Activated T-cell treated with anti-CD3 and anti-CD28 coated beads, Interleukin-2, amount 50 U/mL, for 72 hours (primary cell): ENCODE data around the gene NDUFA6. TPM values are rescaled to one million over a fixed set of nuclear protein-coding genes. Genes with fewer than 3 reads are reported as not detected.
"Not testable (repeated sequence)": the region's sequence is repeated elsewhere in the genome, so short reads cannot be mapped to it uniquely, and the experiment has no call there.

Experiments
- ATAC-seq, 2 donors: fragments of 150-1000 bp; cut with Tn5 transposase; replicated peaks in 1 of 2; 2 replicates each; pipeline ENCODE4 v1.10.0; 2021; ENCODE audit warnings: moderate library complexity in 2 of 2, mild to moderate bottlenecking in 1 of 2
- DNase-seq, 2 donors: peaks; one replicate each; pipeline ENCODE4 v3.0.0; 2021 to 2022; ENCODE audit warnings: mixed read lengths in 1 of 2
- H3K27ac Mint-ChIP-seq: one replicate; pipeline ENCODE4 v1.8.0; 2022; ENCODE audit warnings: mild to moderate bottlenecking, moderate library complexity, mixed read lengths
- H3K27me3 Mint-ChIP-seq: one replicate; pipeline ENCODE4 v1.8.0; 2022; ENCODE audit warnings: low read depth, mixed read lengths
- H3K36me3 Mint-ChIP-seq, 2 donors: one replicate each; pipeline ENCODE4 v1.8.0; 2022; ENCODE audit warnings: mixed read lengths in 2 of 2, mild to moderate bottlenecking in 1 of 2; ENCODE audit not compliant: insufficient read depth in 2 of 2
- H3K4me1 Mint-ChIP-seq: one replicate; pipeline ENCODE4 v1.8.0; 2022; ENCODE audit warnings: low read depth, mixed read lengths
- H3K4me3 Mint-ChIP-seq, 2 donors: one replicate each; pipeline ENCODE4 v1.8.0; 2022; ENCODE audit warnings: mild to moderate bottlenecking in 2 of 2, mixed read lengths in 2 of 2, moderate library complexity in 2 of 2
- H3K9me3 Mint-ChIP-seq, 2 donors: one replicate each; pipeline ENCODE4 v1.8.0; 2022; ENCODE audit warnings: mixed read lengths in 2 of 2
- total RNA-seq, 2 donors: library from RNA; stranded (reverse); gene quantifications; one replicate each; pipeline ENCODE4 v1.2.3, GENCODE V29; 2022

The NDUFA6 gene
- total RNA-seq, 2 donors from 2014 or later, result 87.8 to 91.7 TPM

- DNase-seq (peak; percentile 69 to 76), ATAC-seq (peak in 1 of 2 donors; percentile 8)
- no peaks in the 10 kb centered on the region for H3K27me3 Mint-ChIP-seq
- peaks cover 49% of the 10 kb centered on the region for H3K4me1 Mint-ChIP-seq
- peak within 1 kb of the TSS; percentile 79 to 83 for H3K4me3 Mint-ChIP-seq
- H3K27ac Mint-ChIP-seq, result peak within 1 kb of the TSS; percentile 13
- H3K36me3 Mint-ChIP-seq, result peaks cover 0 to 1% of the 10 kb centered on the region in 2 donors
- no peaks in the 10 kb centered on the region for H3K9me3 Mint-ChIP-seq
Observed at GRCh38 chr22:42074132-42074811, 16.3 kb downstream of the NDUFA6 start, which contains the start of gene PHETA2. Gene PHETA2 (plus strand): TSS chr22:42074248. CDS start chr22:42077294, 3,046 bp downstream.

- no peaks in the 10 kb centered on the region for H3K27me3 Mint-ChIP-seq
- H3K9me3 Mint-ChIP-seq, result no peaks in the 10 kb centered on the region
- ATAC-seq (no peak), DNase-seq (no peak)
- peak overlapping the region; percentile 79 to 83 for H3K4me3 Mint-ChIP-seq
- peaks cover 0 to 1% of the 10 kb centered on the region in 2 donors for H3K36me3 Mint-ChIP-seq
- H3K4me1 Mint-ChIP-seq, result peaks cover 49% of the 10 kb centered on the region
- H3K27ac Mint-ChIP-seq, result no peak overlapping the region
Observed at GRCh38 chr22:42073621-42074041, 16.9 kb downstream of the NDUFA6 start.

- H3K4me1 Mint-ChIP-seq, result peaks cover 49% of the 10 kb centered on the region
- H3K27me3 Mint-ChIP-seq, result no peaks in the 10 kb centered on the region
- H3K36me3 Mint-ChIP-seq, result peaks cover 0 to 1% of the 10 kb centered on the region in 2 donors
- H3K9me3 Mint-ChIP-seq, result no peaks in the 10 kb centered on the region
- ATAC-seq (no peak), DNase-seq (no peak)
- H3K27ac Mint-ChIP-seq, result no peak overlapping the region
- H3K4me3 Mint-ChIP-seq, result peak overlapping the region; percentile 79 to 83
Observed at GRCh38 chr22:42072606-42073330, 17.8 kb downstream of the NDUFA6 start.

- Mint-ChIP-seq H3K4me1 (peaks cover 49% of the 10 kb centered on the region), H3K27ac (peak overlapping the region; percentile 76), H3K4me3 (peak overlapping the region; percentile 91 to 98)
- not testable (repeated sequence) for H3K36me3 Mint-ChIP-seq, DNase-seq, H3K27me3 Mint-ChIP-seq, H3K9me3 Mint-ChIP-seq, ATAC-seq
Observed at GRCh38 chr22:42071508-42071907, 19.1 kb downstream of the NDUFA6 start.

- peak within 1 kb of the TSS; percentile 91 to 98 for H3K4me3 Mint-ChIP-seq
- H3K4me1 Mint-ChIP-seq, result peaks cover 45% of the 10 kb centered on the region
- ATAC-seq, result peak; percentile 97 to 98
- peak within 1 kb of the TSS; percentile 76 for H3K27ac Mint-ChIP-seq
- no peaks in the 10 kb centered on the region for H3K27me3 Mint-ChIP-seq
- H3K9me3 Mint-ChIP-seq, result no peaks in the 10 kb centered on the region
- peaks cover 1 to 3% of the 10 kb centered on the region in 2 donors for H3K36me3 Mint-ChIP-seq
- DNase-seq, result peak; percentile 95 to 98
Observed at GRCh38 chr22:42070517-42071422, 19.8 kb downstream of the NDUFA6 start, which contains the start of gene NAGA. Gene NAGA (minus strand): TSS chr22:42070812. CDS start chr22:42070297, 515 bp downstream.

- peaks cover 1 to 5% of the 10 kb centered on the region in 2 donors for H3K36me3 Mint-ChIP-seq
- ATAC-seq (no peak), DNase-seq (no peak)
- H3K27ac Mint-ChIP-seq, result peak overlapping the region; percentile 42
- no peaks in the 10 kb centered on the region for H3K9me3 Mint-ChIP-seq
- H3K4me1 Mint-ChIP-seq, result peaks cover 41% of the 10 kb centered on the region
- no peaks in the 10 kb centered on the region for H3K27me3 Mint-ChIP-seq
- H3K4me3 Mint-ChIP-seq, result peak overlapping the region; percentile 91 to 98
Observed at GRCh38 chr22:42069801-42070516, 20.6 kb downstream of the NDUFA6 start.

GRCh38 chr22:42068291-42068690, 22.3 kb downstream of the NDUFA6 start:
- H3K27me3 Mint-ChIP-seq, result no peaks in the 10 kb centered on the region
- no peak overlapping the region for H3K27ac Mint-ChIP-seq
- no peak for DNase-seq
- ATAC-seq, result no peak
- no peak overlapping the region for H3K4me3 Mint-ChIP-seq
- peaks cover 33% of the 10 kb centered on the region for H3K4me1 Mint-ChIP-seq
- no peaks in the 10 kb centered on the region for H3K9me3 Mint-ChIP-seq
- H3K36me3 Mint-ChIP-seq, result peaks cover 1 to 7% of the 10 kb centered on the region in 2 donors

- Mint-ChIP-seq H3K4me3 (no peak overlapping the region), H3K27me3 (no peaks in the 10 kb centered on the region), H3K9me3 (no peaks in the 10 kb centered on the region), H3K27ac (no peak overlapping the region), H3K36me3 (peaks cover 1 to 7% of the 10 kb centered on the region in 2 donors), H3K4me1 (peaks cover 27% of the 10 kb centered on the region)
- ATAC-seq, result no peak
- no peak for DNase-seq
Observed at GRCh38 chr22:42067671-42068251, 22.8 kb downstream of the NDUFA6 start.

- no peak overlapping the region for H3K4me3 Mint-ChIP-seq
- peaks cover 24% of the 10 kb centered on the region for H3K4me1 Mint-ChIP-seq
- H3K9me3 Mint-ChIP-seq, result no peaks in the 10 kb centered on the region
- peaks cover 1 to 8% of the 10 kb centered on the region in 2 donors for H3K36me3 Mint-ChIP-seq
- H3K27me3 Mint-ChIP-seq, result no peaks in the 10 kb centered on the region
- no peak overlapping the region for H3K27ac Mint-ChIP-seq
- DNase-seq (no peak), ATAC-seq (no peak)
Observed at GRCh38 chr22:42066937-42067336, 23.6 kb downstream of the NDUFA6 start.

GRCh38 chr22:42066126-42066761, 24.3 kb downstream of the NDUFA6 start:
- H3K27me3 Mint-ChIP-seq, result no peaks in the 10 kb centered on the region
- H3K4me3 Mint-ChIP-seq, result no peak overlapping the region
- DNase-seq, result no peak
- H3K4me1 Mint-ChIP-seq, result peaks cover 17% of the 10 kb centered on the region
- no peak overlapping the region for H3K27ac Mint-ChIP-seq
- H3K36me3 Mint-ChIP-seq, result peaks cover 1 to 8% of the 10 kb centered on the region in 2 donors
- no peaks in the 10 kb centered on the region for H3K9me3 Mint-ChIP-seq
- ATAC-seq, result no peak

- no peaks in the 10 kb centered on the region for H3K27me3 Mint-ChIP-seq
- ATAC-seq (no peak), DNase-seq (no peak)
- H3K27ac Mint-ChIP-seq, result no peak overlapping the region
- peaks cover under 1 to 11% of the 10 kb centered on the region in 2 donors for H3K36me3 Mint-ChIP-seq
- H3K9me3 Mint-ChIP-seq, result no peaks in the 10 kb centered on the region
- peaks cover 12% of the 10 kb centered on the region for H3K4me1 Mint-ChIP-seq
- H3K4me3 Mint-ChIP-seq, result no peak overlapping the region
Observed at GRCh38 chr22:42065438-42066125, 25.0 kb downstream of the NDUFA6 start.
